AG10803 (cell line): Measurements from ENCODE around the gene AGR2.

ENCODE experiments used
- DNase-seq: peaks from one replicate; pipeline ENCODE4 v3.0.0; 2010; ENCODE audit warnings: low read depth
- H3K4me3 ChIP-seq: 2 replicates; pipeline ENCODE4 v1.5.1; 2011; ENCODE audit warnings: mild to moderate bottlenecking, low read length, control low read depth
- TF ChIP-seq, protein P1 (sequence below): conservative IDR thresholded peaks from 2 replicates; pipeline ENCODE4 v1.5.1; 2011; ENCODE audit warnings: mild to moderate bottlenecking, low read length, control low read depth, inconsistent platforms

AGR2 gene

DNA sequence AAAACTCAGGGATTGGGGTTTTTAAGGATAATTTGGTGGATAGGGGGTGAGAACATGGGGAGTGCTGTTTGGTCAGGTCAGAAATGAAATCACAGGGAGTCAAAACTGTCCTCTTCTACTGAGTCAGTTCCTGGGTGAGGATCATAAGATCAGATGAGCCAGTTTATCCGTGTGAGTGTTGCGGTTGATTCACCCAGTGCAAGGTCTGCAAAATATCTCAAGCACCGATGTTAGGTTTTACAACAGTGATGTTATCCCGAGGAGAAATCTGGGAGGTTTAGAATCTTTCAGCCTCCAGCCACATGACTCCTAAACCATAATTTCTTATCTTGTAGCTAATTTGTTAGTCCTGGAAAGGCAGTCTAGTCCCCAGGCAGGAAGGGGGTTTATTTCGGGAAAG, 31.7 kb upstream of the AGR2 start:
- DNase-seq, result no peak
- TF ChIP-seq, protein P1, sequence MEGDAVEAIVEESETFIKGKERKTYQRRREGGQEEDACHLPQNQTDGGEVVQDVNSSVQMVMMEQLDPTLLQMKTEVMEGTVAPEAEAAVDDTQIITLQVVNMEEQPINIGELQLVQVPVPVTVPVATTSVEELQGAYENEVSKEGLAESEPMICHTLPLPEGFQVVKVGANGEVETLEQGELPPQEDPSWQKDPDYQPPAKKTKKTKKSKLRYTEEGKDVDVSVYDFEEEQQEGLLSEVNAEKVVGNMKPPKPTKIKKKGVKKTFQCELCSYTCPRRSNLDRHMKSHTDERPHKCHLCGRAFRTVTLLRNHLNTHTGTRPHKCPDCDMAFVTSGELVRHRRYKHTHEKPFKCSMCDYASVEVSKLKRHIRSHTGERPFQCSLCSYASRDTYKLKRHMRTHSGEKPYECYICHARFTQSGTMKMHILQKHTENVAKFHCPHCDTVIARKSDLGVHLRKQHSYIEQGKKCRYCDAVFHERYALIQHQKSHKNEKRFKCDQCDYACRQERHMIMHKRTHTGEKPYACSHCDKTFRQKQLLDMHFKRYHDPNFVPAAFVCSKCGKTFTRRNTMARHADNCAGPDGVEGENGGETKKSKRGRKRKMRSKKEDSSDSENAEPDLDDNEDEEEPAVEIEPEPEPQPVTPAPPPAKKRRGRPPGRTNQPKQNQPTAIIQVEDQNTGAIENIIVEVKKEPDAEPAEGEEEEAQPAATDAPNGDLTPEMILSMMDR, result no peak
- H3K4me3 ChIP-seq, result no peak overlapping the region

DNA sequence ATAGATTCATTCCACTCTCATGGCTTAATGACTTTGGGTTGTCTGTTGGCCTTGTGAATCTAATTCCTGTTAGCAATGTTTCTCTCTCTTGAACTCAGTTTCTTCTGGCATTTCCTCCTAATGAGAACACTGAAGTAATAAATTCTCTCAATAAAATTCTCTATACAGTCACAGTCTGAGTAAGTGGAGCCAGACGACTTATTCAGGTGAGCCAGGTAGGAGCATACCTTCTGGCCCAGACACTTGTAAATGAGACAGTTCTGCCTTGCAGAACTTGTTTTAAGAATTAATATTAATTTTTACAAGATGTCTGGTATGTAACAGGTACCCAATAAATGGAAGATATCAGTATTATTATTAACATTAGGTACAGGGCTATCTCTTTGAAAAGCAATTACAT, 28.6 kb upstream of the AGR2 start:
- H3K4me3 ChIP-seq, result no peak overlapping the region
- no peak for DNase-seq
- TF ChIP-seq, protein P1, result no peak

- H3K4me3 ChIP-seq, result no peak overlapping the region
- TF ChIP-seq, protein P1, result no peak
- no peak for DNase-seq
These were observed 21.3 kb upstream of the AGR2 start for GRCh38 chr7:16826060-16826459.

GRCh38 chr7:16822029-16822428, 17.2 kb upstream of the AGR2 start:
- DNase-seq, result no peak
- TF ChIP-seq, protein P1, result no peak
- no peak overlapping the region for H3K4me3 ChIP-seq

- no peak for DNase-seq
- no peak overlapping the region for H3K4me3 ChIP-seq
- TF ChIP-seq, protein P1, result no peak
These were observed 13.9 kb upstream of the AGR2 start for GRCh38 chr7:16818732-16819131.

GRCh38 chr7:16817536-16817935, 12.7 kb upstream of the AGR2 start:
- no peak overlapping the region for H3K4me3 ChIP-seq
- peak; percentile 46 for DNase-seq
- TF ChIP-seq, protein P1, result no peak

DNA sequence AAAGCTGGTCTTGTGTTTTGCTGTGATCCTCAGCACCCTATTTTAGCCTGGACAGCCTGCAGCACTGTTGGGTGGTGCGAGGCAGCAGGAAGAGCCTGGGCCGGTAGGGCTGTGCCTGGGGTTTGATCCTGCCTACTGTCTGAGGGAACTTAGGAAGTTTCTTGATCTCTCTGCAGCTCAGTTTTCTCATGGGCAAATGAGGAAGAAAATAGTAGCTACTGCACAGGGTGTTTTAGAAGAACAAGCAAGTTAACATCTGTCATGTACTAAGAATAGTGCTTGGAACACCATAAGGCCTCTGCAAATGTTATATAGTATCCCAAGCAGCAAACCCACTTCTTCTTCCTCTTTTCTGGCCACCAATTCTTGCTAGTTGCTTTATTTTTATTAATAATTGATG, 12.0 kb upstream of the AGR2 start:
- H3K4me3 ChIP-seq, result no peak overlapping the region
- TF ChIP-seq, protein P1, result no peak
- DNase-seq, result no peak
